ENCODE data around the gene NFIX. TPM values are rescaled to one million over a fixed set of nuclear protein-coding genes. Genes with fewer than 3 reads are reported as not detected.

Gene NFIX
- total and polyA plus RNA-seq, 12 donors, result 1.3 to 72.8 (median 28.6) TPM

DNA sequence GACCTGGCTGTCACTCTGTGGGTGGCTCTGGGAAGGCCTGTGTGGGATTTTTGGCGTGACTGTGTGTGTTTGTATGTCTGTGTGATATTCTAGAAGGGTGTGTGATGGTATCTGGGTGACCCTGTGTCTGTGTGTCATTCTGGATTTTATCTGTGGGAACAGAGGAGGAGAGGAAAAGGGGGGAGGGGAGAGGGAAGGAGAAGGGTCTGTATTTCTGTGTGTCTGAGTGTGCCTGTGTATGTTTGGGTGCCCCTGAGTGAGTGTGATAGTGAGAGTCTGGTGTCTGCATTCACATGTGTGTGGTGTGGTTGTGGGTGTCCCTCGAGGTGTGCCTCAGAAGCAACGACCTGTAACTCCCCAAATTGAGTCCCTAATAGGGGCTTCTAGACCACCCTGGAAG lies 8.1 kb upstream of the NFIX start:
- H3K27me3 ChIP-seq, result no peaks in the 10 kb centered on the region
- H3K4me1 ChIP-seq (replicated peaks in 1 of 2), result no peaks in the 10 kb centered on the region
- 62 to 94% (median 80%) methylated on average over 3 of the region's 3 CpGs for WGBS, 4 donors
- DNase-seq, result no peak
- intact Hi-C loops (cut with DNase I), result loop anchor here in 1 of 2 donors (5.0 kb wide), 1 partner anchor 45 kb away; no protein-coding TSS in a partner anchor
- TF ChIP-seq CTCF (IDR thresholded peaks at IDR 0.05) (no peak), POLR2A (IDR thresholded peaks at IDR 0.05) (no peak)
- no peak overlapping the region for H3K27ac ChIP-seq
- no peak overlapping the region for H3K4me3 ChIP-seq
- H3K36me3 ChIP-seq (replicated peaks in 1 of 2), result no peaks in the 10 kb centered on the region
- H3K9me3 ChIP-seq (replicated peaks in 1 of 3), result no peaks in the 10 kb centered on the region

DNA sequence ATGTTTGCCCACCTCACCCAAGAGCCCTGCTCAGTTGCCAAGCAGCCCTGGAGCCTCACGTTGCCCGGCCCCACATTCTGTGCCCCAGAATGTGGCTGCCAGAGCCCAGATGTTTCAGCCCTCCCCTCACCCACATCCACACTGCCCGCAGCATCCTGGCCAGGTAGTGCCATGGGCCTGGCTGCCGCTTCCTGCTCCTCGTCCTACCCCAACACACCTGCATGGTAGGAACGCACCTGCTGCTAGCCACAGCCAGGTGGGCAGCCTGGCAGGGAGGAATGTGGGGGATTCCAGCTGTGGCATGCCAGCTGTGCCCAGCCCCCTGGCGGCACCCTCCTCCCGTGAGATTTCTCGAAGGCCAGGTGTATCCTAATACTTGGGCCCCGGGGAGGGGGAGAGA lies 7.5 kb upstream of the NFIX start:
- Histone ChIP-seq H3K27ac (no peak overlapping the region), H3K4me1 (replicated peaks in 1 of 2) (no peaks in the 10 kb centered on the region), H3K36me3 (replicated peaks in 1 of 2) (no peaks in the 10 kb centered on the region), H3K4me3 (no peak overlapping the region), H3K27me3 (no peaks in the 10 kb centered on the region), H3K9me3 (replicated peaks in 1 of 3) (no peaks in the 10 kb centered on the region)
- no peak for TF ChIP-seq POLR2A (IDR thresholded peaks at IDR 0.05)
- TF ChIP-seq CTCF (IDR thresholded peaks at IDR 0.05), result no peak
- 71 to 78% (median 75%) methylated on average over 8 to 10 of the region's 10 CpGs for WGBS, 4 donors
- DNase-seq, result no peak
- intact Hi-C loops (cut with DNase I), result loop anchor here in 1 of 2 donors (5.0 kb wide), 1 partner anchor 45 kb away; no protein-coding TSS in a partner anchor

GRCh38 chr19:12990431-12990830 lies 4.8 kb upstream of the NFIX start:
- TF ChIP-seq CTCF (IDR thresholded peaks at IDR 0.05) (no peak), POLR2A (IDR thresholded peaks at IDR 0.05) (no peak)
- Histone ChIP-seq H3K27me3 (no peaks in the 10 kb centered on the region), H3K36me3 (replicated peaks in 1 of 2) (no peaks in the 10 kb centered on the region), H3K9me3 (replicated peaks in 1 of 3) (no peaks in the 10 kb centered on the region), H3K4me1 (replicated peaks in 1 of 2) (no peaks in the 10 kb centered on the region), H3K4me3 (no peak overlapping the region), H3K27ac (no peak overlapping the region)
- intact Hi-C loops (cut with DNase I), result no loop called here
- 40 to 47% (median 44%) methylated on average over 17 to 22 of the region's 22 CpGs for WGBS, 4 donors
- no peak for DNase-seq

DNA sequence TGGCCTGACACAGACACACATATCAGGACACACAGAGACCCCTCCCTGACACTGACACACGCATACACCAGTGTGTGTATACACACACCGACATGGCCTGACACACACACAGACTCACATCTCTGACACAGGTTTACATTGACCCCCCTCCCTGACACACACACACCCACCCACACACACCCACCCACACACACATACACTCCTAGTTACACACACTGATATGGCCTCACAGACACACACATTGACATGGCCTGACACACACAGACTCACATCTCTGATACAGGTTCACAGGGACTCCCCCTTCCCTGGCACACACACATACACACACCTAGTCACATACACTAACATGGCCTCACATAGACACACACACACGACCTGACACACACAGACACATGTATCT lies 4.4 kb upstream of the NFIX start:
- intact Hi-C loops (cut with DNase I), result no loop called here
- no peak for TF ChIP-seq POLR2A (IDR thresholded peaks at IDR 0.05)
- no peak for DNase-seq
- no peaks in the 10 kb centered on the region for H3K9me3 ChIP-seq (replicated peaks in 1 of 3)
- no peaks in the 10 kb centered on the region for H3K36me3 ChIP-seq (replicated peaks in 1 of 2)
- H3K4me1 ChIP-seq (replicated peaks in 1 of 2), result no peaks in the 10 kb centered on the region
- no peak overlapping the region for H3K27ac ChIP-seq
- WGBS, 4 donors, result 56 to 75% (median 62%) methylated on average over 3 of the region's 3 CpGs
- H3K4me3 ChIP-seq, result no peak overlapping the region
- H3K27me3 ChIP-seq, result no peaks in the 10 kb centered on the region

- H3K27ac ChIP-seq, result no peak overlapping the region
- no peak overlapping the region for H3K4me3 ChIP-seq
- no peaks in the 10 kb centered on the region for H3K27me3 ChIP-seq
- H3K36me3 ChIP-seq (replicated peaks in 1 of 2), result no peaks in the 10 kb centered on the region
- no peaks in the 10 kb centered on the region for H3K4me1 ChIP-seq (replicated peaks in 1 of 2)
- no peak for DNase-seq
- no peaks in the 10 kb centered on the region for H3K9me3 ChIP-seq (replicated peaks in 1 of 3)
- WGBS, 4 donors, result 90 to 98% (median 94%) methylated on average over 5 of the region's 5 CpGs
- intact Hi-C loops (cut with DNase I), result no loop called here
- no peak for TF ChIP-seq CTCF (IDR thresholded peaks at IDR 0.05)
- no peak for TF ChIP-seq POLR2A (IDR thresholded peaks at IDR 0.05)
Measured at GRCh38 chr19:12991296-12991695, 4.0 kb upstream of the NFIX start.

All from adrenal gland (tissue), 12 donors.